ENCODE results near the gene DNAAF3. TPM values are rescaled to one million over a fixed set of nuclear protein-coding genes. Genes with fewer than 3 reads are reported as not detected.
A peak's percentile ranks its signal among the peaks of the same experiment; 100 is the strongest.
"Not testable (repeated sequence)": the region's sequence is repeated elsewhere in the genome, so short reads cannot be mapped to it uniquely, and the experiment has no call there.

Gene DNAAF3
- total RNA-seq, 1 experiment from 2014 or later = 4.2 TPM

- Histone ChIP-seq H3K27ac (ENCODE audit: low read depth, low read length, poor library complexity, severe bottlenecking) (no peak overlapping the region), H3K36me3 (ENCODE audit: insufficient read depth, low read length, poor library complexity, severe bottlenecking) (no peaks in the 10 kb centered on the region), H3K4me1 (ENCODE audit: insufficient read depth, low read length, poor library complexity, severe bottlenecking) (peaks cover 19% of the 10 kb centered on the region), H3K27me3 (replicated peaks; ENCODE audit: insufficient read depth, low read depth, low read length, poor library complexity) (peaks cover 10% of the 10 kb centered on the region), H3K4me3 (ENCODE audit: low read depth, low read length, poor library complexity, severe bottlenecking) (no peak overlapping the region), H3K9me3 (ENCODE audit: low read depth, low read length, poor library complexity, severe bottlenecking) (no peaks in the 10 kb centered on the region)
- ChIA-PET CTCF (no interaction called here), POLR2A (ENCODE audit: low non-redundant PET) (no interaction called here)
- no TSS peak for BruUV-seq (replicated peaks)
- TF ChIP-seq CTCF (conservative IDR thresholded peaks at IDR 0.05; ENCODE audit: low read depth, low read length) = no peak
- no peak for TF ChIP-seq EZH2 (IDR thresholded peaks at IDR 0.05; ENCODE audit: borderline replicate concordance, low read depth, low read length, poor library complexity, severe bottlenecking)
- no peak for DNase-seq (ENCODE audit: low spot score)
- intact Hi-C loops (cut with micrococcal nuclease; ENCODE audit: unreplicated experiment) = no loop called here
Observed at GRCh38 chr19:55158423-55158822, 8.0 kb downstream of the DNAAF3 start.

GRCh38 chr19:55157064-55157908 lies 9.1 kb downstream of the DNAAF3 start, which contains the start of gene TNNI3:
TNNI3 (minus strand) TSS chr19:55157732; CDS start chr19:55157589, 143 bp downstream.
- TF ChIP-seq CTCF (conservative IDR thresholded peaks at IDR 0.05; ENCODE audit: low read depth, low read length) = no peak
- TF ChIP-seq EZH2 (IDR thresholded peaks at IDR 0.05; ENCODE audit: borderline replicate concordance, low read depth, low read length, poor library complexity, severe bottlenecking) = no peak
- ChIA-PET CTCF (no interaction called here), POLR2A (ENCODE audit: low non-redundant PET) (interaction anchor here (0.7 kb wide), 1 partner anchor 10 kb away, joined by 4 read pairs; no protein-coding TSS in a partner anchor)
- Histone ChIP-seq H3K27me3 (replicated peaks; ENCODE audit: insufficient read depth, low read depth, low read length, poor library complexity) (peaks cover 10% of the 10 kb centered on the region), H3K4me1 (ENCODE audit: insufficient read depth, low read length, poor library complexity, severe bottlenecking) (peaks cover 19% of the 10 kb centered on the region), H3K9me3 (ENCODE audit: low read depth, low read length, poor library complexity, severe bottlenecking) (no peaks in the 10 kb centered on the region), H3K4me3 (ENCODE audit: low read depth, low read length, poor library complexity, severe bottlenecking) (peak within 1 kb of the TSS; percentile 61), H3K36me3 (ENCODE audit: insufficient read depth, low read length, poor library complexity, severe bottlenecking) (no peaks in the 10 kb centered on the region), H3K27ac (ENCODE audit: low read depth, low read length, poor library complexity, severe bottlenecking) (no peak within 1 kb of the TSS)
- DNase-seq (ENCODE audit: low spot score) = no peak
- no TSS peak for BruUV-seq (replicated peaks)
- intact Hi-C loops (cut with micrococcal nuclease; ENCODE audit: unreplicated experiment) = no loop called here

- peak; percentile 94 for DNase-seq (ENCODE audit: low spot score)
- Histone ChIP-seq H3K27ac (ENCODE audit: low read depth, low read length, poor library complexity, severe bottlenecking) (peak overlapping the region; percentile 35), H3K4me1 (ENCODE audit: insufficient read depth, low read length, poor library complexity, severe bottlenecking) (peaks cover 25% of the 10 kb centered on the region), H3K9me3 (ENCODE audit: low read depth, low read length, poor library complexity, severe bottlenecking) (no peaks in the 10 kb centered on the region), H3K36me3 (ENCODE audit: insufficient read depth, low read length, poor library complexity, severe bottlenecking) (no peaks in the 10 kb centered on the region), H3K4me3 (ENCODE audit: low read depth, low read length, poor library complexity, severe bottlenecking) (peak overlapping the region; percentile 61), H3K27me3 (replicated peaks; ENCODE audit: insufficient read depth, low read depth, low read length, poor library complexity) (peaks cover 3% of the 10 kb centered on the region)
- no peak for TF ChIP-seq EZH2 (IDR thresholded peaks at IDR 0.05; ENCODE audit: borderline replicate concordance, low read depth, low read length, poor library complexity, severe bottlenecking)
- no peak for TF ChIP-seq CTCF (conservative IDR thresholded peaks at IDR 0.05; ENCODE audit: low read depth, low read length)
- ChIA-PET CTCF (interaction anchor here (0.6 to 1.2 kb wide), 3 partner anchors 9 to 198 kb away, joined by 4 to 11 read pairs (median 10); partner anchors contain the start of gene COX6B2), POLR2A (ENCODE audit: low non-redundant PET) (no interaction called here)
- BruUV-seq (replicated peaks) = no TSS peak
- intact Hi-C loops (cut with micrococcal nuclease; ENCODE audit: unreplicated experiment) = no loop called here
Observed at GRCh38 chr19:55156202-55157063, 10.0 kb downstream of the DNAAF3 start.

GRCh38 chr19:55155784-55156183 lies 10.6 kb downstream of the DNAAF3 start:
- Histone ChIP-seq H3K27ac (ENCODE audit: low read depth, low read length, poor library complexity, severe bottlenecking) (peak overlapping the region; percentile 35), H3K4me1 (ENCODE audit: insufficient read depth, low read length, poor library complexity, severe bottlenecking) (peaks cover 28% of the 10 kb centered on the region), H3K4me3 (ENCODE audit: low read depth, low read length, poor library complexity, severe bottlenecking) (peak overlapping the region; percentile 61)
- intact Hi-C loops (cut with micrococcal nuclease; ENCODE audit: unreplicated experiment); H3K27me3 ChIP-seq (replicated peaks; ENCODE audit: insufficient read depth, low read depth, low read length, poor library complexity); BruUV-seq (replicated peaks); POLR2A ChIA-PET (ENCODE audit: low non-redundant PET); H3K9me3 ChIP-seq (ENCODE audit: low read depth, low read length, poor library complexity, severe bottlenecking); H3K36me3 ChIP-seq (ENCODE audit: insufficient read depth, low read length, poor library complexity, severe bottlenecking); DNase-seq (ENCODE audit: low spot score): not testable (repeated sequence)
- CTCF ChIA-PET = interaction anchor here (1.2 kb wide), 1 partner anchor 10 kb away, joined by 4 read pairs; no protein-coding TSS in a partner anchor

Data from A673 (cell line).